PC-3 (cell line): ENCODE data around the gene VPS33A. TPM values are rescaled to one million over a fixed set of nuclear protein-coding genes. Genes with fewer than 3 reads are reported as not detected.

Experiments used
- ATAC-seq: fragments of 200-7000 bp; cut with Tn5 transposase; 2 replicates; pipeline ENCODE4 v1.9.1; 2020; ENCODE audit warnings: mild to moderate bottlenecking, moderate library complexity
- BruUV-seq: library from RNA; stranded (reverse); fragments of 400-500 nt; replicated peaks from 2 replicates; lab custom pipeline; 2021; lab: Mats Ljungman, UMichigan
- CTCF ChIA-PET: fragments of 300-600 bp; sonication (Branson Sonifier 250); formaldehyde crosslinking; loops from one replicate; lab custom pipeline; 2022; ENCODE audit warnings: antibody characterized with exemption; lab: Charles Lee
- POLR2A ChIA-PET: fragments of 300-600 bp; sonication (Branson Sonifier 250); formaldehyde crosslinking; loops from one replicate; lab custom pipeline; 2022; ENCODE audit warnings: antibody characterized with exemption; ENCODE audit not compliant: unreplicated experiment; lab: Charles Lee
- DNase-seq: peaks from one replicate; pipeline ENCODE4 v3.0.0-alpha.2; 2015
- H2AFZ ChIP-seq: fragments of 300-600 bp; sonication (generic); 2 replicates; pipeline ENCODE4 v1.6.0; 2016; ENCODE audit warnings: antibody characterized with exemption, low read length
- H3F3A ChIP-seq: fragments of 300-600 bp; sonication (generic); one replicate; pipeline ENCODE4 v1.6.0; 2017; ENCODE audit warnings: antibody characterized with exemption, low read length, control low read depth, mild to moderate bottlenecking; ENCODE audit not compliant: unreplicated experiment
- H3K27ac ChIP-seq: fragments of 300-600 bp; sonication (generic); 2 replicates; pipeline ENCODE4 v1.5.1; 2016; ENCODE audit warnings: mild to moderate bottlenecking, low read length
- H3K27me3 ChIP-seq: fragments of 300-600 bp; sonication (generic); 2 replicates; pipeline ENCODE4 v1.6.1; 2016; ENCODE audit warnings: low read length, mixed read lengths
- H3K36me3 ChIP-seq: fragments of 300-600 bp; sonication (generic); 2 replicates; pipeline ENCODE4 v1.6.1; 2016; ENCODE audit warnings: low read depth, mixed run types, low read length, mixed read lengths
- H3K4me1 ChIP-seq: fragments of 300-600 bp; sonication (generic); 2 replicates; pipeline ENCODE4 v1.5.1; 2016; ENCODE audit warnings: low read length; ENCODE audit not compliant: insufficient read depth
- H3K4me2 ChIP-seq: fragments of 300-600 bp; sonication (generic); 2 replicates; pipeline ENCODE4 v1.6.0; 2016; ENCODE audit warnings: low read length
- H3K4me3 ChIP-seq: fragments of 300-600 bp; sonication (generic); 2 replicates; pipeline ENCODE4 v1.5.1; 2016; ENCODE audit warnings: mild to moderate bottlenecking, low read length, mixed read lengths
- H3K79me2 ChIP-seq: fragments of 300-600 bp; sonication (generic); 2 replicates; pipeline ENCODE4 v1.6.1; 2017; ENCODE audit warnings: low read length, mixed read lengths
- H3K9ac ChIP-seq: fragments of 300-600 bp; sonication (generic); 2 replicates; pipeline ENCODE4 v1.6.0; 2016; ENCODE audit warnings: mild to moderate bottlenecking, low read length
- H3K9me2 ChIP-seq: fragments of 300-600 bp; sonication (generic); replicated peaks from 2 replicates; pipeline ENCODE4 v1.6.1; 2016; ENCODE audit warnings: mixed run types, low read length, mixed read lengths
- H3K9me3 ChIP-seq: fragments of 300-600 bp; sonication (generic); 2 replicates; pipeline ENCODE4 v1.6.1; 2016; ENCODE audit warnings: low read length, mixed read lengths
- H4K20me1 ChIP-seq: fragments of 300-600 bp; sonication (generic); 2 replicates; pipeline ENCODE4 v1.6.1; 2016; ENCODE audit warnings: low read length, mixed read lengths
- CTCF ChIP-seq: fragments of 300-600 bp; sonication (generic); conservative IDR thresholded peaks from 2 replicates; pipeline ENCODE4 v1.5.1; 2017; ENCODE audit warnings: antibody characterized with exemption, low read depth, mild to moderate bottlenecking, low read length
- EZH2 ChIP-seq: fragments of 300-600 bp; sonication (generic); IDR thresholded peaks from one replicate; pipeline ENCODE4 v1.6.1; 2017; ENCODE audit warnings: antibody characterized with exemption, mild to moderate bottlenecking, low read length; ENCODE audit not compliant: unreplicated experiment
- EZH2phosphoT487 ChIP-seq: fragments of 300-600 bp; sonication (generic); IDR thresholded peaks from 2 replicates; pipeline ENCODE4 v1.6.1; 2018; ENCODE audit warnings: mild to moderate bottlenecking, antibody characterized with exemption, low read length, borderline replicate concordance
- intact Hi-C: fragments of 100-400 bp; cut with micrococcal nuclease; formaldehyde crosslinking; loops from 2 replicates; pipeline ENCODE4 v1.9.0; 2023
- total RNA-seq: library from RNA; depleted of rRNA; stranded (reverse); fragments of >200 nt; gene quantifications from 2 replicates; pipeline ENCODE4 v1.2.3, GENCODE V29; 2014

The VPS33A gene
- total RNA-seq, 1 experiment from 2014 or later, result 40.8 TPM

GRCh38 chr12:122184517-122184916 is 81.8 kb downstream of the VPS33A start:
- Histone ChIP-seq H3K4me1 (no peaks in the 10 kb centered on the region), H3K27ac (no peak overlapping the region), H3K36me3 (no peaks in the 10 kb centered on the region), H3F3A (no peaks in the 10 kb centered on the region), H3K79me2 (no peaks in the 10 kb centered on the region), H3K9me3 (no peaks in the 10 kb centered on the region), H4K20me1 (no peaks in the 10 kb centered on the region), H3K27me3 (no peaks in the 10 kb centered on the region), H3K4me3 (no peak overlapping the region), H2AFZ (no peak overlapping the region), H3K4me2 (no peak overlapping the region), H3K9ac (no peak overlapping the region), H3K9me2 (no peaks in the 10 kb centered on the region)
- ChIA-PET CTCF (no interaction called here), POLR2A (no interaction called here)
- intact Hi-C loops, result no loop called here
- TF ChIP-seq CTCF (no peak), EZH2phosphoT487 (no peak), EZH2 (no peak)
- ATAC-seq, result no peak
- no TSS peak for BruUV-seq
- no peak for DNase-seq

- Histone ChIP-seq H3K27me3 (no peaks in the 10 kb centered on the region), H3K9me3 (no peaks in the 10 kb centered on the region), H3K4me1 (no peaks in the 10 kb centered on the region), H3K27ac (no peak overlapping the region), H3F3A (no peaks in the 10 kb centered on the region), H3K79me2 (no peaks in the 10 kb centered on the region), H3K36me3 (no peaks in the 10 kb centered on the region), H3K9ac (no peak overlapping the region), H3K9me2 (no peaks in the 10 kb centered on the region), H3K4me2 (peak overlapping the region; percentile 74; the same call in 1 of the 2 replicates), H3K4me3 (no peak overlapping the region), H4K20me1 (no peaks in the 10 kb centered on the region), H2AFZ (peak overlapping the region; percentile 68; the same call in 1 of the 2 replicates)
- ChIA-PET POLR2A (no interaction called here), CTCF (no interaction called here)
- BruUV-seq, result no TSS peak
- ATAC-seq (no peak; the same call in 1 of the 2 replicates), DNase-seq (no peak)
- TF ChIP-seq CTCF, result no peak
- no peak for TF ChIP-seq EZH2phosphoT487
- TF ChIP-seq EZH2, result no peak
- intact Hi-C loops, result no loop called here
These were observed 82.7 kb downstream of the VPS33A start for GRCh38 chr12:122183588-122183940.

- H3K27ac ChIP-seq, result no peak within 1 kb of the TSS
- DNase-seq (no peak), ATAC-seq (peak; percentile 66)
- no TSS peak for BruUV-seq
- H2AFZ ChIP-seq, result peak within 1 kb of the TSS; percentile 68
- no peaks in the 10 kb centered on the region for H4K20me1 ChIP-seq
- ChIA-PET POLR2A (no interaction called here), CTCF (no interaction called here)
- H3K36me3 ChIP-seq, result no peaks in the 10 kb centered on the region
- intact Hi-C loops, result no loop called here
- TF ChIP-seq CTCF, result no peak
- TF ChIP-seq EZH2, result no peak
- TF ChIP-seq EZH2phosphoT487, result no peak
- H3K9me3 ChIP-seq, result no peaks in the 10 kb centered on the region
- no peaks in the 10 kb centered on the region for H3F3A ChIP-seq
- no peaks in the 10 kb centered on the region for H3K79me2 ChIP-seq
- peak within 1 kb of the TSS; percentile 60 for H3K4me3 ChIP-seq
- no peaks in the 10 kb centered on the region for H3K4me1 ChIP-seq
- no peaks in the 10 kb centered on the region for H3K27me3 ChIP-seq
- no peaks in the 10 kb centered on the region for H3K9me2 ChIP-seq
- peak within 1 kb of the TSS; percentile 74 for H3K4me2 ChIP-seq
- H3K9ac ChIP-seq, result no peak within 1 kb of the TSS
These were observed 83.3 kb downstream of the VPS33A start, which contains the start of gene LRRC43 for GRCh38 chr12:122182887-122183587. Gene LRRC43, plus strand, starts transcription at chr12:122183123. Its CDS starts 22 bp downstream, at chr12:122183145.
